Activated CD4-positive, alpha-beta T cell treated with anti-CD3 and anti-CD28 coated beads, Interleukin-2, amount 10 ng/mL, durations not matched to agents 24 days and 14 days (primary cell): ENCODE data around the gene GABRB1. TPM values are rescaled to one million over a fixed set of nuclear protein-coding genes. Genes with fewer than 3 reads are reported as not detected.
"Not testable (repeated sequence)": the region's sequence is repeated elsewhere in the genome, so short reads cannot be mapped to it uniquely, and the experiment has no call there.

Experiments used
- DNase-seq: peaks from one replicate; pipeline ENCODE4 v3.0.0; 2022
- H3K27ac Mint-ChIP-seq: one replicate; pipeline ENCODE4 v1.8.0; 2022; ENCODE audit warnings: mild to moderate bottlenecking, mixed read lengths
- H3K27me3 Mint-ChIP-seq: one replicate; pipeline ENCODE4 v1.8.0; 2022; ENCODE audit warnings: mixed read lengths
- H3K36me3 Mint-ChIP-seq: one replicate; pipeline ENCODE4 v1.8.0; 2022; ENCODE audit warnings: low read depth, mild to moderate bottlenecking, mixed read lengths
- H3K4me1 Mint-ChIP-seq: one replicate; pipeline ENCODE4 v1.8.0; 2021; ENCODE audit warnings: mixed read lengths
- H3K4me3 Mint-ChIP-seq: one replicate; pipeline ENCODE4 v1.8.0; 2022; ENCODE audit warnings: mild to moderate bottlenecking, moderate library complexity, mixed read lengths
- H3K9me3 Mint-ChIP-seq: one replicate; pipeline ENCODE4 v1.8.0; 2021; ENCODE audit warnings: mixed read lengths
- intact Hi-C: fragments of 100-400 bp; cut with micrococcal nuclease; formaldehyde crosslinking; loops from one replicate; pipeline ENCODE4 v1.15.1; 2023
- total RNA-seq: library from RNA; stranded (reverse); gene quantifications from 2 replicates; pipeline ENCODE4 v1.2.3, GENCODE V29; 2022

GABRB1 gene
- total RNA-seq, 1 donor from 2014 or later: not detected

GRCh38 chr4:47275595-47275994 lies 244.2 kb downstream of the GABRB1 start:
- intact Hi-C loops: no loop called here
- Mint-ChIP-seq H3K36me3 (no peaks in the 10 kb centered on the region), H3K27me3 (no peaks in the 10 kb centered on the region), H3K27ac (no peak overlapping the region), H3K4me3 (no peak overlapping the region), H3K9me3 (no peaks in the 10 kb centered on the region), H3K4me1 (no peaks in the 10 kb centered on the region)
- no peak for DNase-seq

GRCh38 chr4:47278631-47279030 lies 247.3 kb downstream of the GABRB1 start:
- no peak for DNase-seq
- Mint-ChIP-seq H3K27me3 (no peaks in the 10 kb centered on the region), H3K4me3 (no peak overlapping the region), H3K27ac (no peak overlapping the region), H3K9me3 (no peaks in the 10 kb centered on the region), H3K4me1 (no peaks in the 10 kb centered on the region), H3K36me3 (no peaks in the 10 kb centered on the region)
- intact Hi-C loops: no loop called here

GRCh38 chr4:47287735-47288134 lies 256.4 kb downstream of the GABRB1 start:
- intact Hi-C loops: no loop called here
- no peaks in the 10 kb centered on the region for H3K4me1 Mint-ChIP-seq
- H3K27ac Mint-ChIP-seq: no peak overlapping the region
- no peaks in the 10 kb centered on the region for H3K27me3 Mint-ChIP-seq
- DNase-seq: no peak
- H3K4me3 Mint-ChIP-seq: no peak overlapping the region
- no peaks in the 10 kb centered on the region for H3K9me3 Mint-ChIP-seq
- H3K36me3 Mint-ChIP-seq: no peaks in the 10 kb centered on the region

DNA sequence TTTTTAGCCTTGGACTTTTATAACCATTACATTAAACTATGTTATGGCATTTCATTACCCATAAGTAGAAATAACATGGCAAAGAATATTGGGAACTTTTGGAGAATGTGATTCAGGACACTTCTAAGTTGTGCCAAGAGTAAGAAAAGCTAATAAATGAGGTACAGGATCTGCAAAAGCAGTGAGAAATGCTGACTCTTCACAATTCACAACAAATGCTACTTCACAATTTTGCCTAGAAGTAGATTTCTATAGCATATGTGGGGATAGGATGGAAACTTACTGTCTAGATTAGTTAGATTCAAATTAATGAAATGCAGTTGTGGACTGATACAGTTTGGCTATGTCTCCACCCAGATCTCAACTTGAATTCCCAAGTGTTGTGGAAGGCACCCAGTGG lies 258.4 kb downstream of the GABRB1 start:
- no peak overlapping the region for H3K27ac Mint-ChIP-seq
- no peaks in the 10 kb centered on the region for H3K27me3 Mint-ChIP-seq
- no peak overlapping the region for H3K4me3 Mint-ChIP-seq
- H3K4me1 Mint-ChIP-seq: no peaks in the 10 kb centered on the region
- intact Hi-C loops: no loop called here
- DNase-seq: no peak
- no peaks in the 10 kb centered on the region for H3K9me3 Mint-ChIP-seq
- H3K36me3 Mint-ChIP-seq: no peaks in the 10 kb centered on the region

DNA sequence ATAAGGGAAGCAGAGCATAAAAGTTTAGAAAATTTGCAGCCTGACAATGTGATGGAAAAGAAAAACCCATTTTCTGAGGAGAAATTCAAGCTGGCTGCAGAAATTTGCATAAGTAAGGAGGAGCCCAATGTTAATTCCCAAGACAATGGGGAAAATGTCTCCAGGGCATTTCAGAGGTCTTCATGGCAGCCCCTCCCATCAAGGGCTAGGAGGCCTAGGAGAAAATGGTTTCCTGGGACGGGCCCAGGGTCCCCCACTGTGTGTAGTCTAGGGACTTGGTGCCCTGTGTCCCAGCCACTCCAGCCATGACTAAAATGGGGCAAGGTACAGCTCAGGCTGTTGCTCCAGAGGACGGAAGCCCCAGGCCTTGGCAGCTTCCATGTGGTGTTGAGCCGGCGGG lies 259.5 kb downstream of the GABRB1 start:
- H3K4me1 Mint-ChIP-seq, H3K27me3 Mint-ChIP-seq, DNase-seq, intact Hi-C loops, H3K9me3 Mint-ChIP-seq, H3K4me3 Mint-ChIP-seq, H3K36me3 Mint-ChIP-seq, H3K27ac Mint-ChIP-seq: not testable (repeated sequence)

- H3K9me3 Mint-ChIP-seq: no peaks in the 10 kb centered on the region
- H3K4me3 Mint-ChIP-seq: no peak overlapping the region
- intact Hi-C loops: no loop called here
- no peak for DNase-seq
- H3K27ac Mint-ChIP-seq: no peak overlapping the region
- no peaks in the 10 kb centered on the region for H3K4me1 Mint-ChIP-seq
- H3K36me3 Mint-ChIP-seq: no peaks in the 10 kb centered on the region
- H3K27me3 Mint-ChIP-seq: peaks cover 3% of the 10 kb centered on the region
Measured at GRCh38 chr4:47309165-47309564, 277.8 kb downstream of the GABRB1 start.

- Mint-ChIP-seq H3K4me3 (no peak overlapping the region), H3K36me3 (no peaks in the 10 kb centered on the region), H3K27me3 (no peaks in the 10 kb centered on the region), H3K4me1 (peaks cover 2% of the 10 kb centered on the region), H3K9me3 (no peaks in the 10 kb centered on the region), H3K27ac (no peak overlapping the region)
- intact Hi-C loops: no loop called here
- no peak for DNase-seq
Measured at GRCh38 chr4:47312170-47312569, 280.8 kb downstream of the GABRB1 start.

- Mint-ChIP-seq H3K36me3 (no peaks in the 10 kb centered on the region), H3K4me1 (peaks cover 2% of the 10 kb centered on the region), H3K4me3 (no peak overlapping the region), H3K27me3 (no peaks in the 10 kb centered on the region), H3K9me3 (no peaks in the 10 kb centered on the region), H3K27ac (no peak overlapping the region)
- intact Hi-C loops: no loop called here
- DNase-seq: no peak
Measured at GRCh38 chr4:47313384-47313783, 282.0 kb downstream of the GABRB1 start.

DNA sequence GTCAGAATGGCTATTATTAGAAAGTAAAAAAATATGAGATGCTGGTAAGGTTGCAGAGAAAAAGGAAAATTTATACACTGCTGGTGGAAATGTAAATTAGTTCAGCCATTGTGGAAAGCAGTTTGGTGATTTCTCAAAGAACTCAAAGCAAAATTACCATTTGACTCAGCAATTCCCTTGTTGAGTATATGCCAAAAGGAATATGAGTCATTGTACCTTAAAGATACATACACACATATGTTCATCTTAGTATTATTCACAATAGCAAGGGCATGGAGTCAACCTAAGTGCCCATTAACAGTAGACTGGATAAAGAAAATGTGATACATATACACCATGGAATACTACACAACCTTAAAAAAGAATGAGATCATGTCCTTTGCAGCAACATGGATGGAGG lies 284.0 kb downstream of the GABRB1 start:
- Mint-ChIP-seq H3K9me3 (no peaks in the 10 kb centered on the region), H3K27me3 (no peaks in the 10 kb centered on the region), H3K4me3 (no peak overlapping the region), H3K27ac (no peak overlapping the region), H3K4me1 (peaks cover 2% of the 10 kb centered on the region), H3K36me3 (no peaks in the 10 kb centered on the region)
- DNase-seq: no peak
- intact Hi-C loops: no loop called here

- intact Hi-C loops: no loop called here
- H3K4me3 Mint-ChIP-seq: no peak overlapping the region
- H3K27me3 Mint-ChIP-seq: peaks cover 1% of the 10 kb centered on the region
- no peak for DNase-seq
- H3K36me3 Mint-ChIP-seq: no peaks in the 10 kb centered on the region
- H3K9me3 Mint-ChIP-seq: no peaks in the 10 kb centered on the region
- no peaks in the 10 kb centered on the region for H3K4me1 Mint-ChIP-seq
- H3K27ac Mint-ChIP-seq: no peak overlapping the region
Measured at GRCh38 chr4:47326025-47326424, 294.7 kb downstream of the GABRB1 start.

DNA sequence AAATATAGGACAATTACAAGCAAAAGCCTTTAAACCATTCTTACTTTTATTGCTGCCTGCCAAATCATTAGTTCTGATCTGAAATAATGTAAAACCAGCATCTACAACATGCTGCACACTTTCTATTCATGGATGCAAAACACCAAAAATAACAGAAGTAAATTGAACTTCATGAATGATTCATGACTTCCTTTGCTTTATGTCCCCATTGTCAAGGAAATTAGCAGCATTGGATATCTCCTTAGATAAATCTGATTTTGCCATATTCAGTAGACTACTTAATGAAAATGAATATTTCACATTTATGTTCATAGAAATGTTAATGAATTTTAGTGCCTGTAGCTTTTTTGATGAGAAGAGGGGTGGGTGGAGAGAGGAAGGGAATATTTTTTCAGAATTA lies 299.5 kb downstream of the GABRB1 start:
- H3K4me1 Mint-ChIP-seq: no peaks in the 10 kb centered on the region
- intact Hi-C loops: no loop called here
- DNase-seq: no peak
- no peak overlapping the region for H3K4me3 Mint-ChIP-seq
- H3K27ac Mint-ChIP-seq: no peak overlapping the region
- no peaks in the 10 kb centered on the region for H3K9me3 Mint-ChIP-seq
- H3K27me3 Mint-ChIP-seq: no peaks in the 10 kb centered on the region
- H3K36me3 Mint-ChIP-seq: no peaks in the 10 kb centered on the region

DNA sequence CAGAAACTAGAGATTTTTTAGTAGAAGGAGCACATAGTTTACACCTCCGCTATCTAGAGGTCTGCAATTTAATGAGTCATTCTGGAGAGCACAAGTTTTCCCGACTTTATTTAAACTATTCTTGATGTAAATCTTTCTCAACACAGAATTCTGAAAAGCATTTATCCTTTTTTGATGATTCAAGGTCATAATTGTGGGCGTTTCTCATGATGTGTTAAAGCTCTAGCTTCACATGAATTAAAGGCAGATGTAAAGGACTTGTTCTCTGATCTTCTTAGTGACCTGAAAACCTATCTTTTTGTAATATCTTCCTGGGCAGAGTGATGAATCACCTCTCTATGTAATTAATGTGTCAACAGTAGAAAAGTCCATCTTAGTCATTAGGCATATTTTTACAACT lies 303.3 kb downstream of the GABRB1 start:
- Mint-ChIP-seq H3K9me3 (no peaks in the 10 kb centered on the region), H3K27me3 (no peaks in the 10 kb centered on the region), H3K4me3 (no peak overlapping the region), H3K36me3 (no peaks in the 10 kb centered on the region), H3K4me1 (no peaks in the 10 kb centered on the region), H3K27ac (no peak overlapping the region)
- no peak for DNase-seq
- intact Hi-C loops: no loop called here

GRCh38 chr4:47337893-47338292 lies 306.5 kb downstream of the GABRB1 start:
- DNase-seq: no peak
- Mint-ChIP-seq H3K4me3 (no peak overlapping the region), H3K27ac (no peak overlapping the region), H3K36me3 (no peaks in the 10 kb centered on the region), H3K9me3 (no peaks in the 10 kb centered on the region), H3K27me3 (no peaks in the 10 kb centered on the region), H3K4me1 (no peaks in the 10 kb centered on the region)
- intact Hi-C loops: no loop called here

GRCh38 chr4:47340914-47341313 lies 309.5 kb downstream of the GABRB1 start:
- Mint-ChIP-seq H3K4me3 (no peak overlapping the region), H3K27ac (no peak overlapping the region), H3K9me3 (no peaks in the 10 kb centered on the region), H3K36me3 (no peaks in the 10 kb centered on the region), H3K4me1 (no peaks in the 10 kb centered on the region), H3K27me3 (no peaks in the 10 kb centered on the region)
- intact Hi-C loops: no loop called here
- no peak for DNase-seq

- no peak for DNase-seq
- H3K27me3 Mint-ChIP-seq: no peaks in the 10 kb centered on the region
Measured at GRCh38 chr4:47342796-47343195, 311.4 kb downstream of the GABRB1 start.

More at GRCh38 chr4:47342796-47343195, 311.4 kb downstream of the GABRB1 start:
- intact Hi-C loops: no loop called here
- no peaks in the 10 kb centered on the region for H3K4me1 Mint-ChIP-seq
- no peaks in the 10 kb centered on the region for H3K9me3 Mint-ChIP-seq
- H3K27ac Mint-ChIP-seq: no peak overlapping the region
- H3K36me3 Mint-ChIP-seq: no peaks in the 10 kb centered on the region
- H3K4me3 Mint-ChIP-seq: no peak overlapping the region
